Measurements from ENCODE around the gene LPP.

Gene LPP

DNA sequence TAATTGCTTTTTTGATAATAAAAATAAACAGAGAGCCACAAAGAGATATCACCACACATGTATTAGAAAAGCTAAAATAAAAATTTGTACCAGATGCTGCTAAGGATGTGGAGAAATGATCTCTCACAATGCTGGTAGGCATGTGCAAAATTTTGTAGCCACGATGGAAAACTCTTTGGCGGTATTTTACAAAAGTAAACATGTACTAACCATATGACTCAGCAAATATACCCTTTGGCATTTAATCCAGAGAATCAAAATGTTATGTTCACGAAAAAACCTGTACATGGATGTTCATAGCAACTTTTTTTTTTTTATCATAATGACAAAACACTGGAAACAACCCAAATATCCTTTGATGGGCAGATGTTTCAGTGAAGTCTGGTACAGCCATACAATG is 261.2 kb downstream of the LPP start:
- TF ChIP-seq, protein P1, sequence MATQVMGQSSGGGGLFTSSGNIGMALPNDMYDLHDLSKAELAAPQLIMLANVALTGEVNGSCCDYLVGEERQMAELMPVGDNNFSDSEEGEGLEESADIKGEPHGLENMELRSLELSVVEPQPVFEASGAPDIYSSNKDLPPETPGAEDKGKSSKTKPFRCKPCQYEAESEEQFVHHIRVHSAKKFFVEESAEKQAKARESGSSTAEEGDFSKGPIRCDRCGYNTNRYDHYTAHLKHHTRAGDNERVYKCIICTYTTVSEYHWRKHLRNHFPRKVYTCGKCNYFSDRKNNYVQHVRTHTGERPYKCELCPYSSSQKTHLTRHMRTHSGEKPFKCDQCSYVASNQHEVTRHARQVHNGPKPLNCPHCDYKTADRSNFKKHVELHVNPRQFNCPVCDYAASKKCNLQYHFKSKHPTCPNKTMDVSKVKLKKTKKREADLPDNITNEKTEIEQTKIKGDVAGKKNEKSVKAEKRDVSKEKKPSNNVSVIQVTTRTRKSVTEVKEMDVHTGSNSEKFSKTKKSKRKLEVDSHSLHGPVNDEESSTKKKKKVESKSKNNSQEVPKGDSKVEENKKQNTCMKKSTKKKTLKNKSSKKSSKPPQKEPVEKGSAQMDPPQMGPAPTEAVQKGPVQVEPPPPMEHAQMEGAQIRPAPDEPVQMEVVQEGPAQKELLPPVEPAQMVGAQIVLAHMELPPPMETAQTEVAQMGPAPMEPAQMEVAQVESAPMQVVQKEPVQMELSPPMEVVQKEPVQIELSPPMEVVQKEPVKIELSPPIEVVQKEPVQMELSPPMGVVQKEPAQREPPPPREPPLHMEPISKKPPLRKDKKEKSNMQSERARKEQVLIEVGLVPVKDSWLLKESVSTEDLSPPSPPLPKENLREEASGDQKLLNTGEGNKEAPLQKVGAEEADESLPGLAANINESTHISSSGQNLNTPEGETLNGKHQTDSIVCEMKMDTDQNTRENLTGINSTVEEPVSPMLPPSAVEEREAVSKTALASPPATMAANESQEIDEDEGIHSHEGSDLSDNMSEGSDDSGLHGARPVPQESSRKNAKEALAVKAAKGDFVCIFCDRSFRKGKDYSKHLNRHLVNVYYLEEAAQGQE (IDR thresholded peaks at IDR 0.05; ENCODE audit: insufficient replicate concordance, low read depth) = no peak
- TF ChIP-seq, protein P2, sequence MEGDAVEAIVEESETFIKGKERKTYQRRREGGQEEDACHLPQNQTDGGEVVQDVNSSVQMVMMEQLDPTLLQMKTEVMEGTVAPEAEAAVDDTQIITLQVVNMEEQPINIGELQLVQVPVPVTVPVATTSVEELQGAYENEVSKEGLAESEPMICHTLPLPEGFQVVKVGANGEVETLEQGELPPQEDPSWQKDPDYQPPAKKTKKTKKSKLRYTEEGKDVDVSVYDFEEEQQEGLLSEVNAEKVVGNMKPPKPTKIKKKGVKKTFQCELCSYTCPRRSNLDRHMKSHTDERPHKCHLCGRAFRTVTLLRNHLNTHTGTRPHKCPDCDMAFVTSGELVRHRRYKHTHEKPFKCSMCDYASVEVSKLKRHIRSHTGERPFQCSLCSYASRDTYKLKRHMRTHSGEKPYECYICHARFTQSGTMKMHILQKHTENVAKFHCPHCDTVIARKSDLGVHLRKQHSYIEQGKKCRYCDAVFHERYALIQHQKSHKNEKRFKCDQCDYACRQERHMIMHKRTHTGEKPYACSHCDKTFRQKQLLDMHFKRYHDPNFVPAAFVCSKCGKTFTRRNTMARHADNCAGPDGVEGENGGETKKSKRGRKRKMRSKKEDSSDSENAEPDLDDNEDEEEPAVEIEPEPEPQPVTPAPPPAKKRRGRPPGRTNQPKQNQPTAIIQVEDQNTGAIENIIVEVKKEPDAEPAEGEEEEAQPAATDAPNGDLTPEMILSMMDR (IDR thresholded peaks at IDR 0.05; ENCODE audit: insufficient read depth, low read length) = no peak
- no peak for TF ChIP-seq SPI1 (IDR thresholded peaks at IDR 0.05; ENCODE audit: borderline replicate concordance, low read depth)
- DNase-seq (ENCODE audit: low read depth in 1 of 2, low spot score in 1 of 2) = no peak
- no peak overlapping the region for H3K27ac ChIP-seq (replicated peaks)
- no peak overlapping the region for H3K4me3 ChIP-seq (replicated peaks; ENCODE audit: insufficient read depth, low read length)
- no peaks in the 10 kb centered on the region for H3K27me3 ChIP-seq (ENCODE audit: insufficient read depth, poor library complexity, severe bottlenecking)

DNA sequence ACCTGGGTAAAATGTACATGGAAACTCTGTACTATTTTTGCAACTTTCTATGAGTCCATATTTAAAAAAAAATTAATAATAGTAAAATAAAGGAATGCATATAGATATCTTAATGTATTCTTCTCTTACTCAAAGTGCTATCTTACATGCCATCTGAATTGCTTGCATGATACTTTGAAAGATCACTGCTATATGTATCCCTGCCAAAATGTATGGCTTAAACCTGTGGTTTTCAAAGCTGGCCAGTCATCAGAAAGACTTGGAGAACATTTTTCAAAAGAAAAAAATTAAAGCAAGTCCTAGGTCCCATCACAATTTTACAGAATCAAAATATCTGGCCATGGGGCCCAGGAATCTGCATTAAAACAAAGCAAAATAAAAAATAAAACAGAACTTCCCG is 262.1 kb downstream of the LPP start:
- no peak overlapping the region for H3K4me3 ChIP-seq (replicated peaks; ENCODE audit: insufficient read depth, low read length)
- H3K27me3 ChIP-seq (ENCODE audit: insufficient read depth, poor library complexity, severe bottlenecking) = no peaks in the 10 kb centered on the region
- TF ChIP-seq SPI1 (IDR thresholded peaks at IDR 0.05; ENCODE audit: borderline replicate concordance, low read depth) = no peak
- no peak for TF ChIP-seq POLR2AphosphoS5 (IDR thresholded peaks at IDR 0.05; ENCODE audit: low read depth)
- TF ChIP-seq, protein P1 (IDR thresholded peaks at IDR 0.05; ENCODE audit: insufficient replicate concordance, low read depth) = no peak
- TF ChIP-seq, protein P2 (IDR thresholded peaks at IDR 0.05; ENCODE audit: insufficient read depth, low read length) = no peak
- TF ChIP-seq GABPA (IDR thresholded peaks at IDR 0.05; ENCODE audit: low read depth) = no peak

DNA sequence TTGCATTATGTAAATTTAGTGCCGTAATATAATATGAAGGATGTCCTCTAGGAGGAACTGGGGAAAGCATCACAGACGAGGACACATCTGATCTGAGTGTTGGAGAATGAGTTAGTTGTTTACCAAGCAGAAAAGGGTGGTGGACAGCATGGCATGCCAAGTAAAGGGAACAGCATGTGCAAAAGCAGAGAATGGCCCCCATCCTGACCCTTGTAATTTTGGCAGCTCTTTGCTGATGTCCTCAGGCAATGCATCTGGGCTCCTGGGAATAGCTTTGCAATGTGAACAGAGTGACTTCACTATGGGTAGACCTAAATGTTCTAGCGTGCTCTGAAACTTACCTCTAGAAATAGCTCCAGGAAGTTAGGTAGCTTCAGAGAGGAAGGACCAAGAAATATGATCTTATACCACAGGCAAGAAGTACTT is 263.3 kb downstream of the LPP start:
- TF ChIP-seq SPI1 (IDR thresholded peaks at IDR 0.05; ENCODE audit: borderline replicate concordance, low read depth) (no peak), GABPA (IDR thresholded peaks at IDR 0.05; ENCODE audit: low read depth) (no peak), POLR2AphosphoS5 (IDR thresholded peaks at IDR 0.05; ENCODE audit: low read depth) (no peak)
- TF ChIP-seq, protein P1 (IDR thresholded peaks at IDR 0.05; ENCODE audit: insufficient replicate concordance, low read depth) = no peak
- TF ChIP-seq, protein P2 (IDR thresholded peaks at IDR 0.05; ENCODE audit: insufficient read depth, low read length) = no peak
- Histone ChIP-seq H3K4me3 (replicated peaks; ENCODE audit: insufficient read depth, low read length) (no peak overlapping the region), H3K27ac (replicated peaks) (no peak overlapping the region), H3K27me3 (ENCODE audit: insufficient read depth, poor library complexity, severe bottlenecking) (no peaks in the 10 kb centered on the region)
- no peak for DNase-seq (ENCODE audit: low read depth in 1 of 2, low spot score in 1 of 2)

More for the DNA sequence above, 262.1 kb downstream of the LPP start:
- no peak overlapping the region for H3K27ac ChIP-seq (replicated peaks)
- no peak for DNase-seq (ENCODE audit: low read depth in 1 of 2, low spot score in 1 of 2)
